ENCODE results near the gene GATAD1.

Gene GATAD1

GRCh38 chr7:92417913-92418312 lies 29.4 kb upstream of the GATAD1 start:
- H3K27ac ChIP-seq (ENCODE audit: low read length), result no peak overlapping the region
- no peaks in the 10 kb centered on the region for H3K36me3 ChIP-seq (ENCODE audit: control insufficient read depth in 1 of 2, insufficient read depth in 2 of 2, low read length in 2 of 2)
- H3K9me3 ChIP-seq (ENCODE audit: control insufficient read depth in 1 of 2, low read length in 2 of 2), result no peaks in the 10 kb centered on the region
- H3K4me1 ChIP-seq (ENCODE audit: control insufficient read depth in 1 of 2, insufficient read depth in 2 of 2, low read length in 2 of 2), result no peaks in the 10 kb centered on the region
- no peak overlapping the region for H3K4me3 ChIP-seq (ENCODE audit: low read depth in 1 of 2, low read length in 2 of 2)
- H3K27me3 ChIP-seq (ENCODE audit: low read depth, low read length), result no peaks in the 10 kb centered on the region

- no peaks in the 10 kb centered on the region for H3K27me3 ChIP-seq (ENCODE audit: low read depth, low read length)
- H3K9me3 ChIP-seq (ENCODE audit: control insufficient read depth in 1 of 2, low read length in 2 of 2), result no peaks in the 10 kb centered on the region
- no peaks in the 10 kb centered on the region for H3K4me1 ChIP-seq (ENCODE audit: control insufficient read depth in 1 of 2, insufficient read depth in 2 of 2, low read length in 2 of 2)
- no peak overlapping the region for H3K27ac ChIP-seq (ENCODE audit: low read length)
- H3K4me3 ChIP-seq (ENCODE audit: low read depth in 1 of 2, low read length in 2 of 2), result no peak overlapping the region
- H3K36me3 ChIP-seq (ENCODE audit: control insufficient read depth in 1 of 2, insufficient read depth in 2 of 2, low read length in 2 of 2), result no peaks in the 10 kb centered on the region
Measured at GRCh38 chr7:92421676-92422435, 25.4 kb upstream of the GATAD1 start.

GRCh38 chr7:92422926-92423325 lies 24.4 kb upstream of the GATAD1 start:
- Histone ChIP-seq H3K36me3 (ENCODE audit: control insufficient read depth in 1 of 2, insufficient read depth in 2 of 2, low read length in 2 of 2) (no peaks in the 10 kb centered on the region), H3K27ac (ENCODE audit: low read length) (no peak overlapping the region), H3K27me3 (ENCODE audit: low read depth, low read length) (no peaks in the 10 kb centered on the region), H3K4me1 (ENCODE audit: control insufficient read depth in 1 of 2, insufficient read depth in 2 of 2, low read length in 2 of 2) (no peaks in the 10 kb centered on the region), H3K4me3 (ENCODE audit: low read depth in 1 of 2, low read length in 2 of 2) (no peak overlapping the region), H3K9me3 (ENCODE audit: control insufficient read depth in 1 of 2, low read length in 2 of 2) (no peaks in the 10 kb centered on the region)

GRCh38 chr7:92423710-92424131 lies 23.6 kb upstream of the GATAD1 start:
- H3K9me3 ChIP-seq (ENCODE audit: control insufficient read depth in 1 of 2, low read length in 2 of 2), result no peaks in the 10 kb centered on the region
- H3K4me3 ChIP-seq (ENCODE audit: low read depth in 1 of 2, low read length in 2 of 2), result peak overlapping the region in 1 of 2 donors; percentile 81
- no peak overlapping the region for H3K27ac ChIP-seq (ENCODE audit: low read length)
- no peaks in the 10 kb centered on the region for H3K27me3 ChIP-seq (ENCODE audit: low read depth, low read length)
- H3K36me3 ChIP-seq (ENCODE audit: control insufficient read depth in 1 of 2, insufficient read depth in 2 of 2, low read length in 2 of 2), result no peaks in the 10 kb centered on the region
- H3K4me1 ChIP-seq (ENCODE audit: control insufficient read depth in 1 of 2, insufficient read depth in 2 of 2, low read length in 2 of 2), result no peaks in the 10 kb centered on the region

GRCh38 chr7:92425311-92425947 lies 21.9 kb upstream of the GATAD1 start:
- H3K4me1 ChIP-seq (ENCODE audit: control insufficient read depth in 1 of 2, insufficient read depth in 2 of 2, low read length in 2 of 2), result no peaks in the 10 kb centered on the region
- H3K27ac ChIP-seq (ENCODE audit: low read length), result no peak overlapping the region
- peak overlapping the region in 1 of 2 donors; percentile 45 for H3K4me3 ChIP-seq (ENCODE audit: low read depth in 1 of 2, low read length in 2 of 2)
- H3K36me3 ChIP-seq (ENCODE audit: control insufficient read depth in 1 of 2, insufficient read depth in 2 of 2, low read length in 2 of 2), result no peaks in the 10 kb centered on the region
- no peaks in the 10 kb centered on the region for H3K27me3 ChIP-seq (ENCODE audit: low read depth, low read length)
- no peaks in the 10 kb centered on the region for H3K9me3 ChIP-seq (ENCODE audit: control insufficient read depth in 1 of 2, low read length in 2 of 2)

- Histone ChIP-seq H3K4me1 (ENCODE audit: control insufficient read depth in 1 of 2, insufficient read depth in 2 of 2, low read length in 2 of 2) (no peaks in the 10 kb centered on the region), H3K27me3 (ENCODE audit: low read depth, low read length) (no peaks in the 10 kb centered on the region)
Measured at GRCh38 chr7:92427193-92427592, 20.1 kb upstream of the GATAD1 start.

GRCh38 chr7:92432299-92432946 lies 14.9 kb upstream of the GATAD1 start:
- Histone ChIP-seq H3K27me3 (ENCODE audit: low read depth, low read length) (no peaks in the 10 kb centered on the region), H3K27ac (ENCODE audit: low read length) (no peak overlapping the region), H3K4me3 (ENCODE audit: low read depth in 1 of 2, low read length in 2 of 2) (no peak overlapping the region), H3K36me3 (ENCODE audit: control insufficient read depth in 1 of 2, insufficient read depth in 2 of 2, low read length in 2 of 2) (no peaks in the 10 kb centered on the region), H3K4me1 (ENCODE audit: control insufficient read depth in 1 of 2, insufficient read depth in 2 of 2, low read length in 2 of 2) (no peaks in the 10 kb centered on the region), H3K9me3 (ENCODE audit: control insufficient read depth in 1 of 2, low read length in 2 of 2) (no peaks in the 10 kb centered on the region)

More at GRCh38 chr7:92427193-92427592, 20.1 kb upstream of the GATAD1 start:
- Histone ChIP-seq H3K4me3 (ENCODE audit: low read depth in 1 of 2, low read length in 2 of 2) (no peak overlapping the region), H3K36me3 (ENCODE audit: control insufficient read depth in 1 of 2, insufficient read depth in 2 of 2, low read length in 2 of 2) (no peaks in the 10 kb centered on the region), H3K27ac (ENCODE audit: low read length) (no peak overlapping the region), H3K9me3 (ENCODE audit: control insufficient read depth in 1 of 2, low read length in 2 of 2) (no peaks in the 10 kb centered on the region)

- H3K36me3 ChIP-seq (ENCODE audit: control insufficient read depth in 1 of 2, insufficient read depth in 2 of 2, low read length in 2 of 2), result no peaks in the 10 kb centered on the region
- H3K4me3 ChIP-seq (ENCODE audit: low read depth in 1 of 2, low read length in 2 of 2), result no peak overlapping the region
- H3K9me3 ChIP-seq (ENCODE audit: control insufficient read depth in 1 of 2, low read length in 2 of 2), result no peaks in the 10 kb centered on the region
- no peaks in the 10 kb centered on the region for H3K4me1 ChIP-seq (ENCODE audit: control insufficient read depth in 1 of 2, insufficient read depth in 2 of 2, low read length in 2 of 2)
- no peaks in the 10 kb centered on the region for H3K27me3 ChIP-seq (ENCODE audit: low read depth, low read length)
- H3K27ac ChIP-seq (ENCODE audit: low read length), result no peak overlapping the region
Measured at GRCh38 chr7:92433019-92433418, 14.3 kb upstream of the GATAD1 start.

- Histone ChIP-seq H3K36me3 (ENCODE audit: control insufficient read depth in 1 of 2, insufficient read depth in 2 of 2, low read length in 2 of 2) (no peaks in the 10 kb centered on the region), H3K4me3 (ENCODE audit: low read depth in 1 of 2, low read length in 2 of 2) (no peak overlapping the region), H3K27me3 (ENCODE audit: low read depth, low read length) (no peaks in the 10 kb centered on the region), H3K4me1 (ENCODE audit: control insufficient read depth in 1 of 2, insufficient read depth in 2 of 2, low read length in 2 of 2) (no peaks in the 10 kb centered on the region), H3K9me3 (ENCODE audit: control insufficient read depth in 1 of 2, low read length in 2 of 2) (no peaks in the 10 kb centered on the region), H3K27ac (ENCODE audit: low read length) (no peak overlapping the region)
Measured at GRCh38 chr7:92435542-92435941, 11.7 kb upstream of the GATAD1 start.

GRCh38 chr7:92436612-92437445 lies 10.5 kb upstream of the GATAD1 start:
- no peak overlapping the region for H3K4me3 ChIP-seq (ENCODE audit: low read depth in 1 of 2, low read length in 2 of 2)
- H3K36me3 ChIP-seq (ENCODE audit: control insufficient read depth in 1 of 2, insufficient read depth in 2 of 2, low read length in 2 of 2), result no peaks in the 10 kb centered on the region

GRCh38 chr7:92437956-92438491 lies 9.3 kb upstream of the GATAD1 start:
- Histone ChIP-seq H3K36me3 (ENCODE audit: control insufficient read depth in 1 of 2, insufficient read depth in 2 of 2, low read length in 2 of 2) (no peaks in the 10 kb centered on the region), H3K27ac (ENCODE audit: low read length) (no peak overlapping the region), H3K4me1 (ENCODE audit: control insufficient read depth in 1 of 2, insufficient read depth in 2 of 2, low read length in 2 of 2) (no peaks in the 10 kb centered on the region), H3K9me3 (ENCODE audit: control insufficient read depth in 1 of 2, low read length in 2 of 2) (no peaks in the 10 kb centered on the region), H3K4me3 (ENCODE audit: low read depth in 1 of 2, low read length in 2 of 2) (no peak overlapping the region), H3K27me3 (ENCODE audit: low read depth, low read length) (no peaks in the 10 kb centered on the region)

More at GRCh38 chr7:92436612-92437445, 10.5 kb upstream of the GATAD1 start:
- no peaks in the 10 kb centered on the region for H3K9me3 ChIP-seq (ENCODE audit: control insufficient read depth in 1 of 2, low read length in 2 of 2)
- no peaks in the 10 kb centered on the region for H3K4me1 ChIP-seq (ENCODE audit: control insufficient read depth in 1 of 2, insufficient read depth in 2 of 2, low read length in 2 of 2)
- no peak overlapping the region for H3K27ac ChIP-seq (ENCODE audit: low read length)
- no peaks in the 10 kb centered on the region for H3K27me3 ChIP-seq (ENCODE audit: low read depth, low read length)

Measured in muscle layer of duodenum (tissue), 2 donors.